ENCODE measurements around the gene RFX2. TPM values are rescaled to one million over a fixed set of nuclear protein-coding genes. Genes with fewer than 3 reads are reported as not detected.

The RFX2 gene
- total RNA-seq, 1 donor from 2014 or later: 3.2 TPM

DNA sequence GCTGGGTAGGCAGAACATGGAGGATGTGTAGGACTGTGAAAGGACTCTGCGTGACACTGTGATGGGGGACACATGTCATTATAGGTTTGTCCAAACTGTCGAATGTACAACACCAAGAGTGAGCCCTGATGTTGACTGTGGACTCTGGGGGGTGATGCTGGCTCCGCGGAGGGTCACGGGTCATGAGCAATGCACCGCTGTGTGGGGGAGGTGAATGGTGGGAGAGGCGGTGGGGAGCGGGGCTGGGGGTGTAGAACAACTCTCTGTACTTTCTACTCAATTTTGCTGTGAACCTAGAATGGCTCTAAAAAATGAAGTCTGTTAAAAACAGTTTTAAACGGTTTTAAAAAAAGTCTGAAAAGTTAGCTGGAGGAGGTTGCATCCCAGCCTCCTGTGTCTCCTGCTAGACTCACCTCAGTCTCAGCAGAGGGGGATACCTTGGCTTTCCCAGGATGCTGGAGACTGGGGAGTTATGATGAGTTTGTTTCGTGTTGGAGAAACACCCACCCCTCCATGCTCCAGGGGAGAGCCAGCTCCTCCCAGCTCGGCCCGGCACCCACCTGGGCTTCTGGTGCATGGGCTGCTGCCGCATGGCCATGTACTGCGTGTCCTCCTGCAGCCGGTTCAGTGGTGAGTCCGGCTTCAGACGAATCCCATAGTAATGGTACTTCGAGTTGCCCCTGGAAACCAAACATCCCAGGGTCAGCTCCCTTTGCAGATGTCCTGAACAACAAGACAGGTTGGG, 97.7 kb downstream of the RFX2 start:
- H3K4me2 ChIP-seq (ENCODE audit: low read length): no peak overlapping the region
- peaks cover 10% of the 10 kb centered on the region for H3K4me1 Mint-ChIP-seq (ENCODE audit: low read depth, unreplicated experiment)
- no peak for FAIRE-seq

GRCh38 chr19:6011794-6012193, 98.5 kb downstream of the RFX2 start:
- peaks cover 10% of the 10 kb centered on the region for H3K4me1 Mint-ChIP-seq (ENCODE audit: low read depth, unreplicated experiment)
- H3K9ac ChIP-seq (ENCODE audit: low read length): no peak overlapping the region
- no peaks in the 10 kb centered on the region for H3K79me2 ChIP-seq (ENCODE audit: insufficient read depth, low read length)
- no peak overlapping the region for H3K4me3 Mint-ChIP-seq (ENCODE audit: unreplicated experiment)
- H3K36me3 ChIP-seq (ENCODE audit: insufficient read depth, low read length): no peaks in the 10 kb centered on the region
- no peak overlapping the region for H2AFZ ChIP-seq (ENCODE audit: low read depth, low read length)
- H3K9me3 ChIP-seq (ENCODE audit: insufficient read depth, low read depth, low read length): no peaks in the 10 kb centered on the region
- FAIRE-seq: no peak
- no peak overlapping the region for H3K4me2 ChIP-seq (ENCODE audit: low read length)
- no peaks in the 10 kb centered on the region for H3K27me3 ChIP-seq (ENCODE audit: insufficient read depth, low read length)
- H3K4me1 ChIP-seq (ENCODE audit: insufficient read depth, low read length): no peaks in the 10 kb centered on the region
- peaks cover 21% of the 10 kb centered on the region for H3K27me3 Mint-ChIP-seq (ENCODE audit: low read depth, unreplicated experiment)
- no peak overlapping the region for H3K4me3 ChIP-seq (ENCODE audit: insufficient read depth, low read depth, low read length)
- TF ChIP-seq EZH2 (IDR thresholded peaks at IDR 0.05; ENCODE audit: insufficient read depth, low read length): no peak
- TF ChIP-seq, protein P1, sequence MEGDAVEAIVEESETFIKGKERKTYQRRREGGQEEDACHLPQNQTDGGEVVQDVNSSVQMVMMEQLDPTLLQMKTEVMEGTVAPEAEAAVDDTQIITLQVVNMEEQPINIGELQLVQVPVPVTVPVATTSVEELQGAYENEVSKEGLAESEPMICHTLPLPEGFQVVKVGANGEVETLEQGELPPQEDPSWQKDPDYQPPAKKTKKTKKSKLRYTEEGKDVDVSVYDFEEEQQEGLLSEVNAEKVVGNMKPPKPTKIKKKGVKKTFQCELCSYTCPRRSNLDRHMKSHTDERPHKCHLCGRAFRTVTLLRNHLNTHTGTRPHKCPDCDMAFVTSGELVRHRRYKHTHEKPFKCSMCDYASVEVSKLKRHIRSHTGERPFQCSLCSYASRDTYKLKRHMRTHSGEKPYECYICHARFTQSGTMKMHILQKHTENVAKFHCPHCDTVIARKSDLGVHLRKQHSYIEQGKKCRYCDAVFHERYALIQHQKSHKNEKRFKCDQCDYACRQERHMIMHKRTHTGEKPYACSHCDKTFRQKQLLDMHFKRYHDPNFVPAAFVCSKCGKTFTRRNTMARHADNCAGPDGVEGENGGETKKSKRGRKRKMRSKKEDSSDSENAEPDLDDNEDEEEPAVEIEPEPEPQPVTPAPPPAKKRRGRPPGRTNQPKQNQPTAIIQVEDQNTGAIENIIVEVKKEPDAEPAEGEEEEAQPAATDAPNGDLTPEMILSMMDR (IDR thresholded peaks at IDR 0.05; ENCODE audit: insufficient read depth, low read depth, low read length): no peak
- no peaks in the 10 kb centered on the region for H3K36me3 Mint-ChIP-seq (ENCODE audit: low read depth, unreplicated experiment)
- peaks cover 1% of the 10 kb centered on the region for H3K9me3 Mint-ChIP-seq (ENCODE audit: unreplicated experiment)
- H3K27ac ChIP-seq (ENCODE audit: low read depth, low read length): no peak overlapping the region
- H3K27ac Mint-ChIP-seq (ENCODE audit: unreplicated experiment): no peak overlapping the region
- DNase-seq (ENCODE audit: low read depth): no peak
- H4K20me1 ChIP-seq (ENCODE audit: insufficient read depth, low read length): no peaks in the 10 kb centered on the region

More for the DNA sequence above, 97.7 kb downstream of the RFX2 start:
- DNase-seq (ENCODE audit: low read depth): no peak
- H4K20me1 ChIP-seq (ENCODE audit: insufficient read depth, low read length): no peaks in the 10 kb centered on the region
- H3K4me3 ChIP-seq (ENCODE audit: insufficient read depth, low read depth, low read length): no peak overlapping the region
- no peak for TF ChIP-seq EZH2 (IDR thresholded peaks at IDR 0.05; ENCODE audit: insufficient read depth, low read length)
- TF ChIP-seq, protein P1 (IDR thresholded peaks at IDR 0.05; ENCODE audit: insufficient read depth, low read depth, low read length): no peak
- no peaks in the 10 kb centered on the region for H3K27me3 ChIP-seq (ENCODE audit: insufficient read depth, low read length)
- H3K27ac ChIP-seq (ENCODE audit: low read depth, low read length): no peak overlapping the region
- no peak overlapping the region for H3K4me3 Mint-ChIP-seq (ENCODE audit: unreplicated experiment)
- no peak overlapping the region for H3K27ac Mint-ChIP-seq (ENCODE audit: unreplicated experiment)
- no peaks in the 10 kb centered on the region for H3K79me2 ChIP-seq (ENCODE audit: insufficient read depth, low read length)
- H3K36me3 ChIP-seq (ENCODE audit: insufficient read depth, low read length): no peaks in the 10 kb centered on the region
- no peaks in the 10 kb centered on the region for H3K9me3 ChIP-seq (ENCODE audit: insufficient read depth, low read depth, low read length)
- peaks cover 1% of the 10 kb centered on the region for H3K9me3 Mint-ChIP-seq (ENCODE audit: unreplicated experiment)
- H3K36me3 Mint-ChIP-seq (ENCODE audit: low read depth, unreplicated experiment): no peaks in the 10 kb centered on the region
- no peak overlapping the region for H2AFZ ChIP-seq (ENCODE audit: low read depth, low read length)
- H3K9ac ChIP-seq (ENCODE audit: low read length): no peak overlapping the region
- no peaks in the 10 kb centered on the region for H3K4me1 ChIP-seq (ENCODE audit: insufficient read depth, low read length)
- H3K27me3 Mint-ChIP-seq (ENCODE audit: low read depth, unreplicated experiment): peaks cover 23% of the 10 kb centered on the region

- Histone ChIP-seq H3K27ac (ENCODE audit: low read depth, low read length) (no peak overlapping the region), H3K27me3 (ENCODE audit: insufficient read depth, low read length) (no peaks in the 10 kb centered on the region), H3K9ac (ENCODE audit: low read length) (no peak overlapping the region), H3K4me1 (ENCODE audit: insufficient read depth, low read length) (no peaks in the 10 kb centered on the region), H3K4me3 (ENCODE audit: insufficient read depth, low read depth, low read length) (no peak overlapping the region), H3K79me2 (ENCODE audit: insufficient read depth, low read length) (no peaks in the 10 kb centered on the region), H3K9me3 (ENCODE audit: insufficient read depth, low read depth, low read length) (no peaks in the 10 kb centered on the region), H2AFZ (ENCODE audit: low read depth, low read length) (no peak overlapping the region), H3K36me3 (ENCODE audit: insufficient read depth, low read length) (no peaks in the 10 kb centered on the region), H3K4me2 (ENCODE audit: low read length) (no peak overlapping the region), H4K20me1 (ENCODE audit: insufficient read depth, low read length) (no peaks in the 10 kb centered on the region)
- DNase-seq (ENCODE audit: low read depth) (no peak), FAIRE-seq (no peak)
- Mint-ChIP-seq H3K27me3 (ENCODE audit: low read depth, unreplicated experiment) (peaks cover 17% of the 10 kb centered on the region), H3K27ac (ENCODE audit: unreplicated experiment) (peak overlapping the region; percentile 72), H3K4me1 (ENCODE audit: low read depth, unreplicated experiment) (peaks cover 10% of the 10 kb centered on the region), H3K36me3 (ENCODE audit: low read depth, unreplicated experiment) (no peaks in the 10 kb centered on the region), H3K9me3 (ENCODE audit: unreplicated experiment) (no peaks in the 10 kb centered on the region), H3K4me3 (ENCODE audit: unreplicated experiment) (no peak overlapping the region)
- TF ChIP-seq, protein P1 (IDR thresholded peaks at IDR 0.05; ENCODE audit: insufficient read depth, low read depth, low read length): no peak
- no peak for TF ChIP-seq EZH2 (IDR thresholded peaks at IDR 0.05; ENCODE audit: insufficient read depth, low read length)
These were observed 99.1 kb downstream of the RFX2 start for GRCh38 chr19:6011206-6011605.
